IMR-90 (cell line): ENCODE measurements around the gene TTF1. TPM values are rescaled to one million over a fixed set of nuclear protein-coding genes. Genes with fewer than 3 reads are reported as not detected.

Experiments
- ATAC-seq: fragments of 200-7000 bp; cut with Tn5 transposase; 2 replicates; pipeline ENCODE4 v1.9.1; 2020; ENCODE audit warnings: low read depth, mild to moderate bottlenecking, moderate library complexity
- BruUV-seq: library from RNA; stranded (reverse); fragments of 400-500 nt; replicated peaks from 2 replicates; lab custom pipeline; 2021; lab: Mats Ljungman, UMichigan
- CTCF ChIA-PET: fragments of 300-600 bp; formaldehyde crosslinking; extraction: SDS; loops from one replicate; lab custom pipeline; 2021; ENCODE audit warnings: antibody characterized with exemption; lab: Yijun Ruan, JAX
- POLR2A ChIA-PET: fragments of 300-600 bp; sonication (Branson Sonifier 250); formaldehyde crosslinking; loops from one replicate; lab custom pipeline; 2022; ENCODE audit warnings: antibody characterized with exemption; ENCODE audit not compliant: unreplicated experiment; lab: Charles Lee
- DNase-seq: peaks from one replicate; pipeline ENCODE4 v3.0.0; 2013
- H2AFZ ChIP-seq: replicated peaks from 2 replicates; pipeline ENCODE3; 2013; ENCODE audit warnings: low read length, mild to moderate bottlenecking; ENCODE audit not compliant: poor library complexity
- H2AK5ac ChIP-seq: 2 replicates; pipeline ENCODE4 v1.6.1; 2013; ENCODE audit warnings: low read depth, low read length, inconsistent platforms
- H2AK9ac ChIP-seq: replicated peaks from 2 replicates; pipeline ENCODE3; 2013; ENCODE audit warnings: mild to moderate bottlenecking, low read depth, low read length, moderate library complexity; ENCODE audit not compliant: poor library complexity
- H2BK120ac ChIP-seq: 2 replicates; pipeline ENCODE4 v1.6.1; 2013; ENCODE audit warnings: low read depth, low read length, inconsistent platforms
- H2BK15ac ChIP-seq: 3 replicates; pipeline ENCODE4 v1.6.1; 2013; ENCODE audit warnings: low read depth, low read length, inconsistent platforms
- H2BK20ac ChIP-seq: 2 replicates; pipeline ENCODE4 v1.6.1; 2013; ENCODE audit warnings: low read depth, mild to moderate bottlenecking, inconsistent platforms, low read length, moderate library complexity
- H2BK5ac ChIP-seq: 2 replicates; pipeline ENCODE4 v1.6.1; 2013; ENCODE audit warnings: mild to moderate bottlenecking, low read depth, low read length, inconsistent platforms; ENCODE audit not compliant: poor library complexity, severe bottlenecking
- H3K14ac ChIP-seq: replicated peaks from 2 replicates; pipeline ENCODE4 v1.6.1; 2013; ENCODE audit warnings: low read depth, low read length, inconsistent platforms
- H3K18ac ChIP-seq: 2 replicates; pipeline ENCODE4 v1.6.1; 2013; ENCODE audit warnings: low read depth, low read length, control low read depth
- H3K23ac ChIP-seq: 2 replicates; pipeline ENCODE4 v1.6.1; 2013; ENCODE audit warnings: low read depth, low read length, inconsistent platforms
- H3K27ac ChIP-seq: 2 replicates; pipeline ENCODE4 v1.5.1; 2013; ENCODE audit warnings: mild to moderate bottlenecking, control low read depth, low read length; ENCODE audit not compliant: insufficient read depth
- H3K27me3 ChIP-seq: 2 replicates; pipeline ENCODE4 v1.6.1; 2013; ENCODE audit warnings: low read length; ENCODE audit not compliant: control insufficient read depth, insufficient read depth
- H3K36me3 ChIP-seq: 2 replicates; pipeline ENCODE4 v1.6.1; 2013; ENCODE audit warnings: low read length, mixed read lengths; ENCODE audit not compliant: control insufficient read depth, insufficient read depth
- H3K4ac ChIP-seq: 2 replicates; pipeline ENCODE4 v1.6.1; 2013; ENCODE audit warnings: low read depth, low read length, inconsistent platforms
- H3K4me1 ChIP-seq: 2 replicates; pipeline ENCODE4 v1.6.1; 2013; ENCODE audit warnings: low read length, mixed read lengths; ENCODE audit not compliant: control insufficient read depth, insufficient read depth
- H3K4me2 ChIP-seq: 2 replicates; pipeline ENCODE4 v1.6.1; 2013; ENCODE audit warnings: low read depth, mild to moderate bottlenecking, control low read depth, low read length, moderate library complexity
- H3K4me3 ChIP-seq: 2 replicates; pipeline ENCODE4 v1.5.1; 2013; ENCODE audit warnings: low read depth, mild to moderate bottlenecking, control low read depth, low read length, moderate library complexity; ENCODE audit not compliant: insufficient read depth
- H3K56ac ChIP-seq: 2 replicates; pipeline ENCODE4 v1.6.1; 2013; ENCODE audit warnings: low read length, inconsistent platforms; ENCODE audit not compliant: insufficient read depth; ENCODE audit errors: extremely low read depth
- H3K79me1 ChIP-seq, 2 experiments: 2 replicates each; pipeline ENCODE4 v1.6.1; 2013; ENCODE audit warnings: low read length in 2 of 2, inconsistent platforms in 1 of 2, low read depth in 1 of 2
- H3K9ac ChIP-seq: 2 replicates; pipeline ENCODE4 v1.6.1; 2013; ENCODE audit warnings: low read depth, low read length, control low read depth
- H3K9me1 ChIP-seq: 2 replicates; pipeline ENCODE4 v1.6.1; 2013; ENCODE audit warnings: low read length, inconsistent platforms; ENCODE audit not compliant: insufficient read depth
- H3K9me3 ChIP-seq: 2 replicates; pipeline ENCODE4 v1.6.1; 2013; ENCODE audit warnings: low read length; ENCODE audit not compliant: control insufficient read depth, insufficient read depth
- H4K20me1 ChIP-seq: 2 replicates; pipeline ENCODE4 v1.6.1; 2013; ENCODE audit warnings: low read length, inconsistent platforms; ENCODE audit not compliant: insufficient read depth
- H4K5ac ChIP-seq: 2 replicates; pipeline ENCODE4 v1.6.1; 2013; ENCODE audit warnings: mild to moderate bottlenecking, low read depth, low read length, control low read depth
- H4K8ac ChIP-seq, 2 experiments: 2 replicates each; pipeline ENCODE4 v1.6.1; 2013; ENCODE audit warnings: low read depth in 2 of 2, low read length in 2 of 2, control low read depth in 1 of 2, inconsistent platforms in 1 of 2
- H4K91ac ChIP-seq: 2 replicates; pipeline ENCODE4 v1.6.1; 2013; ENCODE audit warnings: low read depth, low read length, inconsistent platforms; ENCODE audit not compliant: insufficient read depth
- CEBPB ChIP-seq: IDR thresholded peaks from 2 replicates; pipeline ENCODE4 v1.6.1; 2012; ENCODE audit warnings: low read depth, low read length, improper control_type of control experiment
- CTCF ChIP-seq: conservative IDR thresholded peaks from 2 replicates; pipeline ENCODE4 v1.5.1; 2012; ENCODE audit warnings: mild to moderate bottlenecking, low read depth, low read length, improper control_type of control experiment
- FOS ChIP-seq: fragments of 150-350 bp; IDR thresholded peaks from 2 replicates; pipeline ENCODE4 v1.6.1; 2016; ENCODE audit warnings: low read depth, low read length
- MAFK ChIP-seq: IDR thresholded peaks from 2 replicates; pipeline ENCODE4 v1.6.1; 2012; ENCODE audit warnings: low read depth, low read length, improper control_type of control experiment
- RAD21 ChIP-seq: IDR thresholded peaks from 2 replicates; pipeline ENCODE4 v1.6.1; 2012; ENCODE audit warnings: low read length, improper control_type of control experiment
- RCOR1 ChIP-seq: IDR thresholded peaks from 2 replicates; pipeline ENCODE4 v1.6.1; 2012; ENCODE audit warnings: mild to moderate bottlenecking, low read length, improper control_type of control experiment; ENCODE audit not compliant: insufficient replicate concordance
- USF2 ChIP-seq: fragments of 150-350 bp; IDR thresholded peaks from 2 replicates; pipeline ENCODE4 v1.6.1; 2017; ENCODE audit warnings: mild to moderate bottlenecking, antibody characterized with exemption, low read length, low read depth
- WGBS, 2 experiments: methylation state at CpG; one replicate each; pipeline versions ENCODE4 v1.1.5 to v1.1.7; 2013; ENCODE audit warnings: missing lambda C conversion rate in 2 of 2; ENCODE audit not compliant: insufficient read length in 1 of 2; ENCODE audit errors: extremely low coverage in 2 of 2; 5-methylcytosine and 5-hydroxymethylcytosine counted together
- dilution Hi-C: fragments of 300-500 bp; cut with HindIII; formaldehyde crosslinking; loops from one replicate; pipeline ENCODE4 v1.14.3; 2018; ENCODE audit warnings: low sequenced_read_pairs; ENCODE audit not compliant: unreplicated experiment
- in situ Hi-C: fragments of 300-500 bp; cut with MboI; formaldehyde crosslinking; loops from 3 replicates; pipeline ENCODE4 v1.14.3; 2019; ENCODE audit warnings: low sequenced_read_pairs, inconsistent platforms, mixed read lengths
- intact Hi-C: fragments of 100-400 bp; cut with micrococcal nuclease; formaldehyde crosslinking; loops from 2 replicates; pipeline ENCODE4 v1.10.0; 2022
- polyA plus RNA-seq, 3 experiments: library from polyadenylated mRNA; depleted of rRNA; stranded (reverse); fragments of >200 nt; gene quantifications; 2 replicates each; pipeline ENCODE4 v1.2.3, GENCODE V29; 2012; ENCODE audit warnings: low replicate concordance in 1 of 3
- total RNA-seq: library from RNA; depleted of rRNA; stranded (reverse); fragments of >200 nt; gene quantifications from 2 replicates; pipeline ENCODE4 v1.2.3, GENCODE V29; 2012

The TTF1 gene
- total and polyA plus RNA-seq, 2 of the 4 experiments (the other 2 are of a cell fraction): 6.5 to 12.0 TPM

- Histone ChIP-seq H2AFZ (no peak overlapping the region), H4K5ac (no peak overlapping the region), H3K14ac (no peak overlapping the region), H3K27me3 (no peaks in the 10 kb centered on the region), H3K9me1 (no peaks in the 10 kb centered on the region; the same call in 1 of the 2 replicates), H2AK9ac (no peak overlapping the region), H3K4ac (no peak overlapping the region), H3K56ac (no peak overlapping the region), H4K8ac (no peak overlapping the region), H4K91ac (no peak overlapping the region), H2BK120ac (no peak overlapping the region), H4K20me1 (0 out of 2 replicates have a peak, but pooled peaks cover 1% of the 10 kb centered on the region), H3K23ac (no peak overlapping the region), H3K4me1 (no peaks in the 10 kb centered on the region), H3K4me2 (no peak overlapping the region), H3K9me3 (no peaks in the 10 kb centered on the region), H3K27ac (no peak overlapping the region), H2BK20ac (no peak overlapping the region), H3K4me3 (no peak overlapping the region), H2BK15ac (no peak overlapping the region), H2AK5ac (no peak overlapping the region), H3K79me1 (peaks cover 17 to 38% of the 10 kb centered on the region in 2 experiments), H3K18ac (no peak overlapping the region), H3K36me3 (peaks cover 29% of the 10 kb centered on the region), H2BK5ac (no peak overlapping the region), H3K9ac (no peak overlapping the region)
- in situ Hi-C loops: loop anchor here (25.0 kb wide), 1 partner anchor 1191 kb away; the partner anchor contains the start of gene NUP214
- BruUV-seq: no TSS peak
- dilution Hi-C loops: no loop called here
- ATAC-seq (no peak), DNase-seq (no peak)
- TF ChIP-seq USF2 (no peak), CTCF (no peak), FOS (no peak), RCOR1 (no peak), CEBPB (no peak), MAFK (no peak), RAD21 (no peak)
- POLR2A ChIA-PET: no interaction called here
- CTCF ChIA-PET: no interaction called here
- intact Hi-C loops: no loop called here
- no CpG with 5 or more reads among the region's 4 CpGs for WGBS, 2 experiments
Observed at GRCh38 chr9:132328580-132328979, 78.1 kb downstream of the TTF1 start.
